ENCODE data around the gene MALSU1.
A peak's percentile ranks its signal among the peaks of the same experiment; 100 is the strongest.

The MALSU1 gene

GRCh38 chr7:23337374-23337773, 38.2 kb downstream of the MALSU1 start:
- no peak for DNase-seq

- DNase-seq = no peak
Measured at GRCh38 chr7:23338439-23338838, 39.3 kb downstream of the MALSU1 start.

- no peak for DNase-seq
Measured at GRCh38 chr7:23338863-23339262, 39.7 kb downstream of the MALSU1 start.

- no peak for DNase-seq
Measured at GRCh38 chr7:23341846-23342598, 42.9 kb downstream of the MALSU1 start.

GRCh38 chr7:23343102-23343501, 44.0 kb downstream of the MALSU1 start:
- DNase-seq = no peak

GRCh38 chr7:23343806-23344475, 44.8 kb downstream of the MALSU1 start:
- no peak for DNase-seq

- no peak for DNase-seq
Measured at GRCh38 chr7:23345601-23346000, 46.5 kb downstream of the MALSU1 start.

- peak; percentile 6 for DNase-seq
Measured at GRCh38 chr7:23346316-23346715, 47.2 kb downstream of the MALSU1 start.

GRCh38 chr7:23347033-23347681, 48.0 kb downstream of the MALSU1 start:
- DNase-seq = no peak

- DNase-seq = no peak
Measured at GRCh38 chr7:23347682-23348180, 48.6 kb downstream of the MALSU1 start.

GRCh38 chr7:23349484-23350157, 50.5 kb downstream of the MALSU1 start:
- DNase-seq = no peak

- DNase-seq = no peak
Measured at GRCh38 chr7:23350466-23350865, 51.3 kb downstream of the MALSU1 start.

- DNase-seq = no peak
Measured at GRCh38 chr7:23353172-23353571, 54.0 kb downstream of the MALSU1 start.

GRCh38 chr7:23356168-23356567, 57.0 kb downstream of the MALSU1 start:
- no peak for DNase-seq

GRCh38 chr7:23356726-23357125, 57.6 kb downstream of the MALSU1 start:
- DNase-seq = no peak

GRCh38 chr7:23357190-23358093, 58.3 kb downstream of the MALSU1 start:
- no peak for DNase-seq

- DNase-seq = no peak
Measured at GRCh38 chr7:23358152-23358674, 59.1 kb downstream of the MALSU1 start.

Measured in CD4-positive, alpha-beta T cell treated with Interleukin-6 for 4 hours (primary cell).